Activated effector memory CD4-positive, alpha-beta T cell treated with Interleukin-2 at 50 U/mL for 16 hours (primary cell): Measurements from ENCODE around the gene PAF1.

Experiments used
- DNase-seq: peaks from one replicate; pipeline ENCODE4 v3.0.0-alpha.2; 2020

The PAF1 gene

GRCh38 chr19:39390751-39391437 is at the start of gene PAF1, which contains the start of gene MED29:
PAF1 (minus strand) TSS chr19:39391106; CDS start chr19:39390864, 242 bp downstream.
MED29 (plus strand) TSS chr19:39391378; CDS start chr19:39391423, 45 bp downstream.
- DNase-seq, result peak; percentile 95

- DNase-seq, result no peak
Observed at GRCh38 chr19:39438270-39438934, 47.5 kb upstream of the PAF1 start.

- DNase-seq, result no peak
Observed at GRCh38 chr19:39436350-39436716, 45.4 kb upstream of the PAF1 start.

GRCh38 chr19:39435499-39436349 is 44.8 kb upstream of the PAF1 start, which contains the start of gene RPS16:
RPS16 (minus strand) TSS chr19:39435949; CDS start chr19:39435895, 54 bp downstream.
- peak; percentile 99 for DNase-seq

- DNase-seq, result no peak
Observed at GRCh38 chr19:39434123-39435076, 43.5 kb upstream of the PAF1 start.

- DNase-seq, result no peak
Observed at GRCh38 chr19:39433480-39434079, 42.7 kb upstream of the PAF1 start.

- no peak for DNase-seq
Observed at GRCh38 chr19:39432677-39433025, 41.7 kb upstream of the PAF1 start.

- peak; percentile 53 for DNase-seq
Observed at GRCh38 chr19:39430675-39431593, 40.0 kb upstream of the PAF1 start.

GRCh38 chr19:39428283-39429112 is 37.6 kb upstream of the PAF1 start:
- DNase-seq, result no peak

- no peak for DNase-seq
Observed at GRCh38 chr19:39427707-39428106, 36.8 kb upstream of the PAF1 start.

- no peak for DNase-seq
Observed at GRCh38 chr19:39426170-39426569, 35.3 kb upstream of the PAF1 start.

GRCh38 chr19:39425744-39426143 is 34.8 kb upstream of the PAF1 start:
- no peak for DNase-seq

- no peak for DNase-seq
Observed at GRCh38 chr19:39424934-39425333, 34.0 kb upstream of the PAF1 start.

GRCh38 chr19:39423258-39424086 is 32.6 kb upstream of the PAF1 start:
- DNase-seq, result no peak

- DNase-seq, result no peak
Observed at GRCh38 chr19:39422020-39422419, 31.1 kb upstream of the PAF1 start.

- no peak for DNase-seq
Observed at GRCh38 chr19:39420769-39421168, 29.9 kb upstream of the PAF1 start.

GRCh38 chr19:39419003-39419402 is 28.1 kb upstream of the PAF1 start:
- no peak for DNase-seq

- no peak for DNase-seq
Observed at GRCh38 chr19:39417463-39418181, 26.7 kb upstream of the PAF1 start.
